C4-2B (cell line): ENCODE results near the gene EFNA3.

Experiments
- H3K27ac ChIP-seq: fragments of 450-650 bp; 2 replicates; pipeline ENCODE4 v1.5.1; 2017
- ZFX ChIP-seq: fragments of 450-650 bp; IDR thresholded peaks from 2 replicates; pipeline ENCODE4 v1.6.1; 2017
- TF ChIP-seq, protein P1 (sequence below): fragments of 450-650 bp; conservative IDR thresholded peaks from 2 replicates; pipeline ENCODE4 v1.5.1; 2017; ENCODE audit warnings: mild to moderate bottlenecking

Gene EFNA3

DNA sequence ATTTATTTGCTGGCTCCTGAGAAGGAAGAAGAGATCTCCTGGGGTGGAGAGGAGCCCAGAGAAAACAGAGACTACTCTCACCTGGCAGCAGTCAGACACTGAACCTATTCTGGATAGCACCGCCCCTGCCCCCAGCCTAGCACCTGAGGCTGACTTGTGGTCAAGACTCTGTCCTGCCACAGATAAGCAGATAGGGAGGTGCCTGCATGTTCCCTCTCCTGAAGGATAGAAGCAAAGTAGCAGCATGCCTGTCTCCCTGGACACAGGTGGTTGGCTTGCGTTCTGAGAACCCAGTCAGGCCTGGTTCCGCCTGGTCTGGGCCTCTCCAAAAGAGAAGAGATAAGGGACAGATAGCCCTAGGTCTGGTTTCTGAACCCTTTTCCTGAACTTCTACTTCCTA lies 1.3 kb upstream of the EFNA3 start:
- TF ChIP-seq ZFX: no peak
- TF ChIP-seq, protein P1, sequence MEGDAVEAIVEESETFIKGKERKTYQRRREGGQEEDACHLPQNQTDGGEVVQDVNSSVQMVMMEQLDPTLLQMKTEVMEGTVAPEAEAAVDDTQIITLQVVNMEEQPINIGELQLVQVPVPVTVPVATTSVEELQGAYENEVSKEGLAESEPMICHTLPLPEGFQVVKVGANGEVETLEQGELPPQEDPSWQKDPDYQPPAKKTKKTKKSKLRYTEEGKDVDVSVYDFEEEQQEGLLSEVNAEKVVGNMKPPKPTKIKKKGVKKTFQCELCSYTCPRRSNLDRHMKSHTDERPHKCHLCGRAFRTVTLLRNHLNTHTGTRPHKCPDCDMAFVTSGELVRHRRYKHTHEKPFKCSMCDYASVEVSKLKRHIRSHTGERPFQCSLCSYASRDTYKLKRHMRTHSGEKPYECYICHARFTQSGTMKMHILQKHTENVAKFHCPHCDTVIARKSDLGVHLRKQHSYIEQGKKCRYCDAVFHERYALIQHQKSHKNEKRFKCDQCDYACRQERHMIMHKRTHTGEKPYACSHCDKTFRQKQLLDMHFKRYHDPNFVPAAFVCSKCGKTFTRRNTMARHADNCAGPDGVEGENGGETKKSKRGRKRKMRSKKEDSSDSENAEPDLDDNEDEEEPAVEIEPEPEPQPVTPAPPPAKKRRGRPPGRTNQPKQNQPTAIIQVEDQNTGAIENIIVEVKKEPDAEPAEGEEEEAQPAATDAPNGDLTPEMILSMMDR: no peak
- peak overlapping the region; percentile 82; the same call in 1 of the 2 replicates for H3K27ac ChIP-seq

DNA sequence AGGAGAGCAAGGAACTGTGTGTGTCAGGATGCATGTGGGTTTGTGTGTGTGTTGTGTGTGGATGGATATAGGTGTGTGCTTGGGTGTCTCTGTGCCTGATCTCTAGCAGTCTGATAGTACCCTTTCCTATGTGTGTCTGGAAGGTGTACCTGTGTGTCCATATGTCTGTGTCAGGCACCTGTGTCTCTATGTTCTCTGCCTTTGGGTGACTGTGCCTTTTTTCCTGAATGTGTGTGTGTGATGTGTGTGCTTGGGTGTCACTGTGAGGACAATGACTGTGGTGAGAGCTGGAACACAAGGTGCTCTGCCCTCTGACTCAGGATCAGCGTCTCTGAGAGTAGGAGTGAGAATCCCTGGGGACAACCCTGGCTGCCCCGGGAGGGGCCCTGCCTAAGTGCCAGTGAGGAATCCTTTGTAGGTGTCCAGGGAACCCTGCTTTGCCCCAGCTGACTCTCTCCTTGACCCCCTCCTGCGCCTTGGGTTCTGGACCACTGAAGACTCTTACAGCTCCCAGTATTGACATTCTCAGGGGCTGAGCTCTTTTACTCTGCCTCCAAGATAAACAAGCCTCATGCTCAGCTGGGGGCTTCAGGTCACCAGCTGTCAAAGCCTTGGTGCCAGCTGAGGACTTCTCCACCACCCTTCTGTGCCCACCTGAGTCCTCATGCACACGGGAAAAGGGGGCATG lies 735 bp upstream of the EFNA3 start:
- H3K27ac ChIP-seq: peak overlapping the region; percentile 82
- TF ChIP-seq ZFX: no peak
- TF ChIP-seq, protein P1: no peak

- peak overlapping the region; percentile 82 for H3K27ac ChIP-seq
- TF ChIP-seq ZFX: no peak
- TF ChIP-seq, protein P1: no peak
These were observed 511 bp downstream of the EFNA3 start for GRCh38 chr1:155079210-155079486.

DNA sequence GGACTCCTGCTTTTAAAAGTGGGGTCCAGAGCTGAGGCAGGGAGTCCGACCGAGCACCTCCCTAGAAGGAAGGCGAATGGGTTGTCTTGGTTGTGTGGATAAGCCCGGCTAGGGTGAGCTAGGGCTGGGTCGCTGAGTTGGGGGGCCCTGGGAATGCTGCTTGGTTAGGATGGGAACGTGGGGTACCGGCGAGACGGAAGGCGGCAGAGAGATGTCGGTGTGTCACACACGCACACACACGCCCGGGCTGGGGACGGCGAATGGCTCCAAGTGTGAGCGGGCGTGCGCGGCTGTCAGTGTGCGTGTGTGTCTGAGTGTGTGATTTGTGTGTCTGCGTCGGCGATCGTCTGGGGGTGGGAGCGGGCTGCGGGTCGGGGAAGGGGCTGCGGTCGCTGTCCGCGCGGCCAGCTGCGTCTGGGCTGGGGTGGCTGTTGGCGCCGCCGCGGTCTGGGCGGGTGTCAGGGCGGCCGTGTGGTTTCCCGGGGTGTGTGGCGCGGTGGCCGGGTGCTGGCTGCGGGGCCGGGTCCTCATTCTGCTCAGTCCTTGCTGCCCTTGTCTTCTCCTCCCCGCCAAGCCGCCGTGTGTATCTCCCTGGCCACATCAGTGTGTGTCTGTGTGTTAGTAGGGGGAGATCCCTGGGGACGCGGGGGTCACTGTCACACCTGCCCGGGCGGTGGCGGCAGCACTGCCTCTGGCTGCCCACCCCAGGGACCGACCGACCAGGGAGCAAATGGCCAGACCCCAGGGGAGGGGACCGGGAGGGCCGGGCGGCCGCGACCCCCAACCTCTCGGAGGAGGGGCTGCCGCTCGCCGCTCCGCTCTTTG lies 1.1 kb downstream of the EFNA3 start:
- TF ChIP-seq ZFX: no peak
- TF ChIP-seq, protein P1: no peak
- peak overlapping the region; percentile 82 for H3K27ac ChIP-seq

- H3K27ac ChIP-seq: peak overlapping the region; percentile 82
- TF ChIP-seq, protein P1: no peak
- TF ChIP-seq ZFX: no peak
These were observed 1.9 kb downstream of the EFNA3 start for GRCh38 chr1:155080312-155081228.

DNA sequence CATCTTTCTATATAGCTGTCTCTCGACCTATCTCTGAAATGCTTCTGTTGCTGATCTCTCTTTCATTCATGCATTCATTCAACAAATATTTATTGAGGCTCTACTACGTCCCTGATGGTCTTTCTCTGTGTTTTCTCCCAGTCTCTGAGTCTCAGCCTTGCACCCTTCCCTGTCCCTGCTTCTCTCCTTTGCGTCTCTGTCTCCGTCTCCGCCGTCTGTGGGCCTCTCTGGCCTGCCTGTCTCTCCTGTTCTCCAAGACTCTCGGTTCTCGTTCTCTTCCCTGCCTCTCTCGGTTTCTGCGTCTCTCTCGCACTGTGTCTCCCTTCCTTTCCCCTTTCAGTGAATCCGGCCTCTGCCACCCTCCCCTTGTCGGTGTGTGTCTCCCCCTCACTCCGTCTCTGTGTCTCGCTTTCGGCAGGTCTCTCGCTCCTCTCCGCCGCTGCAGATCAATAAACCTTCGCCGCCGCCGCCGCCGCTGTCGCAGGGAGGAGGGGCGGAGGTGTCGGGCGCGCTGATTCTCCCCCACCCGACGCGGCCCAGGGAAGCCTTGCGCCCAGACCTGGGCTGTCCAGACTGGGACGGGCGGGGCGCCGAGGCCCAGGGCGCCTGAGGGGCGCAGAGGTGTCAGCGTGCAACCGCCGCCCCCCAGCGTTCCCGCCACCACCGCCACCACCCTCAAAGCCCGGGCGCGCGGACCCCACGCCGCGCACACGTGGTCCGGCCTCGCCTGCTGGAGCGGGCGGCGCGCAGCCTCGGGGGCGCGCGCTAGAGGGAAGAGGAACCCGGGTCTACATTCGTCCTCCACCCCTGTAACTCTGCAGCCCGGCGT lies 3.0 kb downstream of the EFNA3 start:
- H3K27ac ChIP-seq: peak overlapping the region; percentile 82
- TF ChIP-seq, protein P1: no peak
- no peak for TF ChIP-seq ZFX
